Upper lobe of left lung (tissue), 6 donors: ENCODE data around the gene RERE. TPM values are rescaled to one million over a fixed set of nuclear protein-coding genes. Genes with fewer than 3 reads are reported as not detected.

Experiments used
- ATAC-seq, 2 donors: fragments of 200-7000 bp; cut with Tn5 transposase; one replicate each; pipeline ENCODE4 v1.9.1; 2022; ENCODE audit warnings: mild to moderate bottlenecking in 2 of 2, moderate library complexity in 2 of 2; ENCODE audit not compliant: low FRiP score in 2 of 2
- DNase-seq, 2 donors: peaks; one replicate each; pipeline ENCODE4 v3.0.0-alpha.2; 2019 to 2020
- H3K27ac ChIP-seq, 4 donors: fragments of 200-600 bp; sonication (generic); one replicate each; pipeline ENCODE4 v1.5.1; 2016 to 2019
- H3K27me3 ChIP-seq, 4 donors: fragments of 200-600 bp; sonication (generic); one replicate each; pipeline ENCODE4 v1.5.1; 2017 to 2019
- H3K36me3 ChIP-seq, 4 donors: fragments of 200-600 bp; sonication (generic); one replicate each; pipeline ENCODE4 v1.5.1; 2016 to 2019
- H3K4me1 ChIP-seq, 4 donors: fragments of 200-600 bp; sonication (generic); one replicate each; pipeline ENCODE4 v1.5.1; 2018 to 2019
- H3K4me3 ChIP-seq, 4 donors: fragments of 200-600 bp; sonication (generic); one replicate each; pipeline ENCODE4 v1.5.1; 2017 to 2019; ENCODE audit warnings: mild to moderate bottlenecking in 2 of 4, moderate library complexity in 1 of 4
- H3K9me3 ChIP-seq, 4 donors: fragments of 200-600 bp; sonication (generic); one replicate each; pipeline ENCODE4 v1.5.1; 2018 to 2019
- CTCF ChIP-seq, 6 experiments: fragments of 450-650 bp in 4 of 6; fragments of 200-600 bp in 2 of 6; sonication (generic) in 2 of 6; IDR thresholded peaks; one replicate each; pipeline ENCODE4 v1.5.1; 2016 to 2019; ENCODE audit warnings: antibody characterized with exemption in 6 of 6
- EP300 ChIP-seq, 4 donors: sonication (generic); formaldehyde crosslinking; IDR thresholded peaks; one replicate each; pipeline ENCODE4 v1.5.1; 2017; ENCODE audit warnings: antibody characterized with exemption in 4 of 4, control low read depth in 2 of 4
- POLR2A ChIP-seq, 4 donors: fragments of 450-650 bp; IDR thresholded peaks; one replicate each; pipeline ENCODE4 v1.5.1; 2016 to 2017; ENCODE audit warnings: antibody characterized with exemption in 4 of 4, mild to moderate bottlenecking in 2 of 4
- POLR2AphosphoS5 ChIP-seq, 2 donors: sonication (generic); formaldehyde crosslinking; IDR thresholded peaks; one replicate each; pipeline ENCODE4 v1.5.1; 2017; ENCODE audit warnings: antibody characterized with exemption in 2 of 2
- WGBS, 2 donors: methylation state at CpG; one replicate each; pipeline ENCODE4 v1.1.5; 2017 to 2018; 5-methylcytosine and 5-hydroxymethylcytosine counted together
- total RNA-seq, 6 donors: library from RNA; depleted of rRNA in 4 of 6; stranded (reverse); fragments of >200 nt in 4 of 6; gene quantifications; one replicate each; pipeline versions ENCODE4 v1.1.0 to v1.2.1, GENCODE V29; 2016 to 2021
- donor health status: DM: no; HTN: no; CAD: no; lungs with moderate emphysema.
- donor health status: DM: no; HTN: yes; CAD: no; lungs with severe emphysema.

RERE gene
- total RNA-seq, 6 donors from 2014 or later, result 75.5 to 222 (median 104) TPM

- H3K4me1 ChIP-seq, result peaks cover 70 to 81% (median 74%) of the 10 kb centered on the region in 4 donors
- TF ChIP-seq POLR2A (IDR thresholded peaks at IDR 0.05) (no peak), CTCF (IDR thresholded peaks at IDR 0.05) (no peak), EP300 (IDR thresholded peaks at IDR 0.05) (no peak), POLR2AphosphoS5 (IDR thresholded peaks at IDR 0.05) (no peak)
- no peaks in the 10 kb centered on the region for H3K27me3 ChIP-seq
- ATAC-seq (no peak), DNase-seq (no peak)
- peak overlapping the region in 3 of 4 donors; percentile 20 to 99 (median 95) for H3K27ac ChIP-seq
- H3K9me3 ChIP-seq, result no peaks in the 10 kb centered on the region
- peaks cover 0 to 25% (median 3%) of the 10 kb centered on the region in 4 donors for H3K36me3 ChIP-seq
- H3K4me3 ChIP-seq, result peak overlapping the region in 3 of 4 donors; percentile 4 to 90 (median 88)
These were observed 397.1 kb downstream of the RERE start for GRCh38 chr1:8420318-8420717.

- H3K9me3 ChIP-seq, result no peaks in the 10 kb centered on the region
- ATAC-seq (no peak), DNase-seq (no peak)
- H3K4me3 ChIP-seq, result peak overlapping the region in 2 of 4 donors; percentile 88 to 90
- peaks cover 70 to 77% (median 74%) of the 10 kb centered on the region in 4 donors for H3K4me1 ChIP-seq
- TF ChIP-seq EP300 (IDR thresholded peaks at IDR 0.05) (no peak), POLR2A (IDR thresholded peaks at IDR 0.05) (no peak), POLR2AphosphoS5 (IDR thresholded peaks at IDR 0.05) (no peak), CTCF (IDR thresholded peaks at IDR 0.05) (no peak)
- peaks cover 0 to 27% (median 3%) of the 10 kb centered on the region in 4 donors for H3K36me3 ChIP-seq
- WGBS, 2 donors, result 74 to 83% methylated on average over 3 of the region's 3 CpGs
- no peaks in the 10 kb centered on the region for H3K27me3 ChIP-seq
- peak overlapping the region in 2 of 4 donors; percentile 95 to 99 for H3K27ac ChIP-seq
These were observed 397.6 kb downstream of the RERE start for GRCh38 chr1:8419861-8420260.

GRCh38 chr1:8419172-8419571 is 398.3 kb downstream of the RERE start:
- peaks cover 0 to 29% (median 4%) of the 10 kb centered on the region in 4 donors for H3K36me3 ChIP-seq
- peak overlapping the region in 3 of 4 donors; percentile 36 to 99 (median 95) for H3K27ac ChIP-seq
- no peaks in the 10 kb centered on the region for H3K27me3 ChIP-seq
- H3K4me1 ChIP-seq, result peaks cover 63 to 74% (median 69%) of the 10 kb centered on the region in 4 donors
- ATAC-seq (no peak), DNase-seq (no peak)
- peak overlapping the region in 1 of 4 donors; percentile 88 for H3K4me3 ChIP-seq
- TF ChIP-seq CTCF (IDR thresholded peaks at IDR 0.05) (no peak), POLR2AphosphoS5 (IDR thresholded peaks at IDR 0.05) (no peak), POLR2A (IDR thresholded peaks at IDR 0.05) (no peak), EP300 (IDR thresholded peaks at IDR 0.05) (no peak)
- no peaks in the 10 kb centered on the region for H3K9me3 ChIP-seq
- WGBS, 2 donors, result 37% methylated on average over 6 of the region's 6 CpGs

- H3K4me3 ChIP-seq, result no peak overlapping the region
- WGBS, 2 donors, result 64 to 83% methylated on average over 4 of the region's 4 CpGs
- H3K27ac ChIP-seq, result peak overlapping the region; percentile 14 to 99 (median 66)
These were observed 399.1 kb downstream of the RERE start for GRCh38 chr1:8418301-8418700.

More at GRCh38 chr1:8418301-8418700, 399.1 kb downstream of the RERE start:
- Histone ChIP-seq H3K36me3 (peaks cover 0 to 37% (median 8%) of the 10 kb centered on the region in 4 donors), H3K27me3 (no peaks in the 10 kb centered on the region), H3K9me3 (no peaks in the 10 kb centered on the region), H3K4me1 (peaks cover 65 to 74% (median 72%) of the 10 kb centered on the region in 4 donors)
- no peak for DNase-seq
- TF ChIP-seq CTCF (IDR thresholded peaks at IDR 0.05), result no peak
- no peak for TF ChIP-seq EP300 (IDR thresholded peaks at IDR 0.05)
- TF ChIP-seq POLR2AphosphoS5 (IDR thresholded peaks at IDR 0.05), result no peak
- TF ChIP-seq POLR2A (IDR thresholded peaks at IDR 0.05), result no peak
- ATAC-seq, result no peak
